Left lung (tissue), 10 donors: ENCODE measurements around the gene FCER1G. TPM values are rescaled to one million over a fixed set of nuclear protein-coding genes. Genes with fewer than 3 reads are reported as not detected.

ENCODE experiments used
- ATAC-seq: fragments of 200-7000 bp; cut with Tn5 transposase; one replicate; pipeline ENCODE4 v1.9.1; 2020; ENCODE audit warnings: moderate library complexity
- DNase-seq, 4 donors: peaks; one replicate each; pipeline ENCODE4 v3.0.0-alpha.2; 2013 to 2020
- H3K27ac ChIP-seq, 2 donors: fragments of 200-600 bp; sonication (generic) in 1 of 2; one replicate each; pipeline versions ENCODE4 v1.5.0 to v1.8.0; 2020 to 2021
- H3K27me3 ChIP-seq, 2 donors: fragments of 200-600 bp; sonication (generic) in 1 of 2; one replicate each; pipeline versions ENCODE4 v1.5.0 to v1.8.0; 2020 to 2021
- H3K36me3 ChIP-seq, 2 donors: fragments of 200-600 bp; sonication (generic) in 1 of 2; one replicate each; pipeline versions ENCODE4 v1.5.0 to v1.8.0; 2020 to 2021
- H3K4me1 ChIP-seq, 2 donors: fragments of 200-600 bp; one replicate each; pipeline ENCODE4 v1.8.0; 2021
- H3K4me3 ChIP-seq, 2 donors: fragments of 200-600 bp; sonication (generic) in 1 of 2; one replicate each; pipeline versions ENCODE4 v1.5.0 to v1.8.0; 2020 to 2021; ENCODE audit warnings: mild to moderate bottlenecking in 1 of 2
- H3K9me3 ChIP-seq, 2 donors: fragments of 200-600 bp; sonication (generic) in 1 of 2; one replicate each; pipeline versions ENCODE4 v1.5.0 to v1.8.0; 2020 to 2021
- intact Hi-C, 2 donors: fragments of 100-400 bp; cut with DNase I; formaldehyde crosslinking; loops; one replicate each; pipeline versions ENCODE4 v1.11.2 to v1.14.2; 2022
- polyA plus RNA-seq, 6 donors: library from polyadenylated mRNA; unstranded; fragments of 120-200 nt; gene quantifications; one replicate each; pipeline ENCODE4 v1.2.1, GENCODE V29; 2013; ENCODE audit not compliant: insufficient read length in 6 of 6
- total RNA-seq, 2 donors: library from RNA; stranded (reverse); fragmentation: NEBNext Ultra II Directional; extraction: Animal tissue kit (Norgen Biotek cat#: 25700); gene quantifications; one replicate each; pipeline ENCODE4 v1.2.1, GENCODE V29; 2021
- TF ChIP-seq, protein P1 (sequence below), 2 donors: fragments of 200-600 bp; sonication (generic) in 1 of 2; IDR thresholded peaks; one replicate each; pipeline versions ENCODE4 v1.5.0 to v1.8.0; 2021; ENCODE audit warnings: antibody characterized with exemption in 2 of 2
- donor health status: DM: no; HTN: yes; CAD: no.
- donor health status: DM: no; HTN: no; CAD: no.

Gene FCER1G
- total and polyA plus RNA-seq, 8 donors: 14.6 to 329 (median 16.5) TPM

DNA sequence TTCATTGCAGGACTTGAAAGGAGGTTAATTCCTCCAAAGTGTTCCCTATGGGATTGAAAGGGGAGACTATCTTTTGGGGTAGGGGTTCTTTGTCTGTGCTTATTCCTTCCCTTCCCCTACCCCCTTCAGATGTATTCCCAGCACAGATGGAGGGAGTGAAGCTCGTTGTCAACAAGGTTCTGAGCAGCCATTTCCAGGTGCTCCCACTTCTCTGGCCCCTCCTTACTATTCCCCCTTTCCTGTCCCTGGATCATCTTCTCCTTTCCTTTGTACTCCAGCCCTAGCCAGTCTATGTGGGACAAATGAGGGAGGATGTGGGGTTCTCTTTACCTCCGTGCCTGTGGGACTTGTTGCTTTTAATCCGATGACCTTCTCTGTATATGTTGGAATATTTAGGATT lies 11.7 kb downstream of the FCER1G start:
- intact Hi-C loops: loop anchor here in 1 of 2 donors (10.0 kb wide), 1 partner anchor 158 kb away; no protein-coding TSS in a partner anchor
- Histone ChIP-seq H3K27ac (peak overlapping the region in 1 of 2 donors; percentile 59), H3K27me3 (no peaks in the 10 kb centered on the region), H3K4me3 (peak overlapping the region; percentile 48 to 59), H3K4me1 (peaks cover 11 to 37% of the 10 kb centered on the region in 2 donors), H3K36me3 (peaks cover 0 to 29% of the 10 kb centered on the region in 2 donors), H3K9me3 (no peaks in the 10 kb centered on the region)
- no peak for ATAC-seq
- TF ChIP-seq, protein P1, sequence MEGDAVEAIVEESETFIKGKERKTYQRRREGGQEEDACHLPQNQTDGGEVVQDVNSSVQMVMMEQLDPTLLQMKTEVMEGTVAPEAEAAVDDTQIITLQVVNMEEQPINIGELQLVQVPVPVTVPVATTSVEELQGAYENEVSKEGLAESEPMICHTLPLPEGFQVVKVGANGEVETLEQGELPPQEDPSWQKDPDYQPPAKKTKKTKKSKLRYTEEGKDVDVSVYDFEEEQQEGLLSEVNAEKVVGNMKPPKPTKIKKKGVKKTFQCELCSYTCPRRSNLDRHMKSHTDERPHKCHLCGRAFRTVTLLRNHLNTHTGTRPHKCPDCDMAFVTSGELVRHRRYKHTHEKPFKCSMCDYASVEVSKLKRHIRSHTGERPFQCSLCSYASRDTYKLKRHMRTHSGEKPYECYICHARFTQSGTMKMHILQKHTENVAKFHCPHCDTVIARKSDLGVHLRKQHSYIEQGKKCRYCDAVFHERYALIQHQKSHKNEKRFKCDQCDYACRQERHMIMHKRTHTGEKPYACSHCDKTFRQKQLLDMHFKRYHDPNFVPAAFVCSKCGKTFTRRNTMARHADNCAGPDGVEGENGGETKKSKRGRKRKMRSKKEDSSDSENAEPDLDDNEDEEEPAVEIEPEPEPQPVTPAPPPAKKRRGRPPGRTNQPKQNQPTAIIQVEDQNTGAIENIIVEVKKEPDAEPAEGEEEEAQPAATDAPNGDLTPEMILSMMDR (IDR thresholded peaks at IDR 0.05): no peak
- no peak for DNase-seq

- ATAC-seq (peak; percentile 68), DNase-seq (peak; percentile 60 to 83 (median 77))
- Histone ChIP-seq H3K36me3 (peaks cover 0 to 29% of the 10 kb centered on the region in 2 donors), H3K9me3 (no peaks in the 10 kb centered on the region), H3K4me1 (peaks cover 11 to 37% of the 10 kb centered on the region in 2 donors), H3K4me3 (peak overlapping the region in 1 of 2 donors; percentile 59), H3K27ac (peak overlapping the region in 1 of 2 donors; percentile 59), H3K27me3 (no peaks in the 10 kb centered on the region)
- TF ChIP-seq, protein P1 (IDR thresholded peaks at IDR 0.05): peak; percentile 90 to 96
- intact Hi-C loops: loop anchor here in 1 of 2 donors (10.0 kb wide), 1 partner anchor 157 kb away; no protein-coding TSS in a partner anchor
Observed at GRCh38 chr1:161227196-161227871, 12.2 kb downstream of the FCER1G start.

DNA sequence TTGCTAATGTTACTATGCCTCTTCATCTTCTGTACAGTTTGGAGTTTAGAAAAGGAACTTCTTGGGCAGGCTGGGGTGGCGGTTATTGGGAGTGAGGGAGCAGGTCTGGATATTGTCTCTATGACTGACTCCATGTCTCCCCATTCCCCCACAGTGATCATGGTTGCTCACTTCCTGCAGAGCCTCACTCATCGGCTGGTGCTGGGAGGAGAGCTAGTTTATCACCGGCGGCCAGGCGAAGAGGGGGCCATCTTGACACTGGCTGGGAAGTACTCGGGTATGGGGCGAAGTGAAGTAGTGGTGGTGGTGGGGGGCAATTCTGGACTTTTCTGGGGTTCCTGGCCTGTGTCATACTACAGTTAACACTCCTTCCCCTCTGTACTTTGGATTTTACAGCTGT lies 12.9 kb downstream of the FCER1G start:
- peaks cover 0 to 29% of the 10 kb centered on the region in 2 donors for H3K36me3 ChIP-seq
- DNase-seq (no peak), ATAC-seq (no peak)
- no peaks in the 10 kb centered on the region for H3K9me3 ChIP-seq
- no peaks in the 10 kb centered on the region for H3K27me3 ChIP-seq
- peak overlapping the region in 1 of 2 donors; percentile 59 for H3K4me3 ChIP-seq
- TF ChIP-seq, protein P1 (IDR thresholded peaks at IDR 0.05): no peak
- H3K27ac ChIP-seq: peak overlapping the region in 1 of 2 donors; percentile 59
- peaks cover 11 to 37% of the 10 kb centered on the region in 2 donors for H3K4me1 ChIP-seq
- intact Hi-C loops: loop anchor here in 1 of 2 donors (10.0 kb wide), 1 partner anchor 157 kb away; no protein-coding TSS in a partner anchor

DNA sequence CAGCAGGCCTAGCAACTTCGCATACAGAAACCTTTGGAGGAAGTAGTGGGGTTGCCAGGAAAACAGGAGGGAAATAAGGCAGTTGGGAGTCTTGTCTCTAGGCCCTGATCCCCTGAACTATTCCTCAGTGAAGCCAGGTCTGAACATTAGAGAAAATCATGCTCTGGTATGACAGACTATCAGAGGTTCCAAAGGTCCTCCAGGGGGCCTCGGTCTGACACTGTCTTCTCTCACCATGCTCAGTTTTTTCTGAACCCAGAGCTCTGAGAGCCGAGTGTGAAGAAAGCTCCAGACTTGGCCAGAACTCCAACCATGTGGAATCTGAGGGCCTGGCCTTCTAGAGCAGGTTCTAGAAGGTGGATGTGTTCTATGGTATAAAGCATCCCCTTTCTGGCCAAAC lies 14.8 kb downstream of the FCER1G start:
- Histone ChIP-seq H3K36me3 (peaks cover 0 to 29% of the 10 kb centered on the region in 2 donors), H3K27me3 (no peaks in the 10 kb centered on the region), H3K4me3 (no peak overlapping the region), H3K4me1 (peaks cover 11 to 29% of the 10 kb centered on the region in 2 donors), H3K9me3 (no peaks in the 10 kb centered on the region), H3K27ac (no peak overlapping the region)
- TF ChIP-seq, protein P1 (IDR thresholded peaks at IDR 0.05): no peak
- intact Hi-C loops: loop anchor here in 1 of 2 donors (10.0 kb wide), 1 partner anchor 155 kb away; no protein-coding TSS in a partner anchor
- no peak for DNase-seq
- no peak for ATAC-seq

GRCh38 chr1:161230762-161231161 lies 15.7 kb downstream of the FCER1G start:
- intact Hi-C loops: no loop called here
- peaks cover 0 to 29% of the 10 kb centered on the region in 2 donors for H3K36me3 ChIP-seq
- TF ChIP-seq, protein P1 (IDR thresholded peaks at IDR 0.05): no peak
- ATAC-seq: no peak
- H3K27ac ChIP-seq: no peak overlapping the region
- H3K9me3 ChIP-seq: no peaks in the 10 kb centered on the region
- peaks cover 7 to 23% of the 10 kb centered on the region in 2 donors for H3K4me1 ChIP-seq
- H3K4me3 ChIP-seq: no peak overlapping the region
- no peaks in the 10 kb centered on the region for H3K27me3 ChIP-seq
- no peak for DNase-seq
